H1 (cell line): Measurements from ENCODE around the gene PRG2. TPM values are rescaled to one million over a fixed set of nuclear protein-coding genes. Genes with fewer than 3 reads are reported as not detected.

Source experiments
- polyA plus RNA-seq, 7 experiments: library from polyadenylated mRNA; depleted of rRNA in 3 of 7; stranded (reverse) in 5 of 7; unstranded in 2 of 7; fragments of >200 nt in 5 of 7; fragments of 200-250 nt in 2 of 7; gene quantifications; 1 replicate in 5 of 7; 2 replicates in 1 of 7; 4 replicates in 1 of 7; pipeline versions ENCODE4 v1.2.1 to v1.2.3, GENCODE V29; 2011 to 2013; ENCODE audit warnings: missing spikeins in 2 of 7, mixed read lengths in 2 of 7
- total RNA-seq: library from RNA; stranded (reverse); fragmentation: NEBNext Ultra II Directional; extraction: Animal tissue kit (Norgen Biotek cat#: 25700); gene quantifications from 2 replicates; pipeline ENCODE4 v1.2.1, GENCODE V29; 2021
- TF ChIP-seq, protein P1 (sequence below), 3 experiments: IDR thresholded peaks; 1 replicate in 2 of 3; 2 replicates in 1 of 3; pipeline versions ENCODE4 v1.5.1 to v1.6.1; 2011; ENCODE audit warnings: low read length in 3 of 3, mild to moderate bottlenecking in 3 of 3, inconsistent platforms in 2 of 3, low read depth in 1 of 3, moderate library complexity in 1 of 3; ENCODE audit not compliant: insufficient read depth in 1 of 3; ENCODE audit errors: control extremely low read depth in 1 of 3

PRG2 gene
- total and polyA plus RNA-seq, 2 of the 8 experiments (the other 6 are each of a cell fraction or from before 2014, with no cell fraction given): 0.32 TPM; not detected in 1

GRCh38 chr11:57360991-57361390 lies 29.5 kb downstream of the PRG2 start (continued):
- TF ChIP-seq, protein P1, sequence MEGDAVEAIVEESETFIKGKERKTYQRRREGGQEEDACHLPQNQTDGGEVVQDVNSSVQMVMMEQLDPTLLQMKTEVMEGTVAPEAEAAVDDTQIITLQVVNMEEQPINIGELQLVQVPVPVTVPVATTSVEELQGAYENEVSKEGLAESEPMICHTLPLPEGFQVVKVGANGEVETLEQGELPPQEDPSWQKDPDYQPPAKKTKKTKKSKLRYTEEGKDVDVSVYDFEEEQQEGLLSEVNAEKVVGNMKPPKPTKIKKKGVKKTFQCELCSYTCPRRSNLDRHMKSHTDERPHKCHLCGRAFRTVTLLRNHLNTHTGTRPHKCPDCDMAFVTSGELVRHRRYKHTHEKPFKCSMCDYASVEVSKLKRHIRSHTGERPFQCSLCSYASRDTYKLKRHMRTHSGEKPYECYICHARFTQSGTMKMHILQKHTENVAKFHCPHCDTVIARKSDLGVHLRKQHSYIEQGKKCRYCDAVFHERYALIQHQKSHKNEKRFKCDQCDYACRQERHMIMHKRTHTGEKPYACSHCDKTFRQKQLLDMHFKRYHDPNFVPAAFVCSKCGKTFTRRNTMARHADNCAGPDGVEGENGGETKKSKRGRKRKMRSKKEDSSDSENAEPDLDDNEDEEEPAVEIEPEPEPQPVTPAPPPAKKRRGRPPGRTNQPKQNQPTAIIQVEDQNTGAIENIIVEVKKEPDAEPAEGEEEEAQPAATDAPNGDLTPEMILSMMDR (IDR thresholded peaks at IDR 0.05; ENCODE audit: control extremely low read depth in 1 of 3, insufficient read depth in 1 of 3, low read depth in 1 of 3, low read length in 3 of 3): no peak
- TF ChIP-seq, all 59 proteins: peak for 0
